H9 (cell line): ENCODE results near the gene CDH1. TPM values are rescaled to one million over a fixed set of nuclear protein-coding genes. Genes with fewer than 3 reads are reported as not detected.
A peak's percentile ranks its signal among the peaks of the same experiment; 100 is the strongest.

Source experiments
- DNase-seq: peaks from one replicate; pipeline ENCODE4 v3.0.0-alpha.2; 2017
- H2AFZ ChIP-seq: one replicate; pipeline ENCODE4 v1.6.1; 2013; ENCODE audit warnings: mild to moderate bottlenecking, low read length, control low read depth, moderate library complexity
- H2AK5ac ChIP-seq: 2 replicates; pipeline ENCODE4 v1.6.1; 2013; ENCODE audit warnings: low read length, control low read depth, mixed read lengths; ENCODE audit not compliant: insufficient read length
- H2BK120ac ChIP-seq: one replicate; pipeline ENCODE4 v1.6.1; 2013; ENCODE audit warnings: low read depth, mild to moderate bottlenecking, low read length, control low read depth, inconsistent platforms; ENCODE audit not compliant: poor library complexity, severe bottlenecking
- H2BK12ac ChIP-seq: 2 replicates; pipeline ENCODE4 v1.6.1; 2013; ENCODE audit warnings: low read length, control low read depth, mixed read lengths, low read depth; ENCODE audit not compliant: insufficient read length
- H2BK15ac ChIP-seq: 2 replicates; pipeline ENCODE4 v1.6.1; 2013; ENCODE audit warnings: low read depth, low read length, control low read depth
- H2BK20ac ChIP-seq: one replicate; pipeline ENCODE4 v1.6.1; 2013; ENCODE audit warnings: low read depth, mild to moderate bottlenecking, low read length, control low read depth, inconsistent platforms; ENCODE audit not compliant: poor library complexity, severe bottlenecking
- H2BK5ac ChIP-seq: 2 replicates; pipeline ENCODE4 v1.6.1; 2013; ENCODE audit warnings: low read length, control low read depth, mixed read lengths; ENCODE audit not compliant: insufficient read length
- H3K14ac ChIP-seq: 2 replicates; pipeline ENCODE4 v1.6.1; 2013; ENCODE audit warnings: low read length, control low read depth; ENCODE audit not compliant: insufficient read depth
- H3K18ac ChIP-seq: 2 replicates; pipeline ENCODE4 v1.6.1; 2013; ENCODE audit warnings: low read depth, mild to moderate bottlenecking, mixed read lengths, low read length, control low read depth; ENCODE audit not compliant: insufficient read length
- H3K23ac ChIP-seq: 2 replicates; pipeline ENCODE4 v1.6.1; 2013; ENCODE audit warnings: low read length, control low read depth, mixed read lengths, low read depth; ENCODE audit not compliant: insufficient read length
- H3K23me2 ChIP-seq: 2 replicates; pipeline ENCODE4 v1.6.1; 2013; ENCODE audit warnings: low read depth, mild to moderate bottlenecking, mixed read lengths, low read length, control low read depth; ENCODE audit not compliant: insufficient read length, poor library complexity, severe bottlenecking
- H3K27ac ChIP-seq: 2 replicates; pipeline ENCODE4 v1.5.1; 2013; ENCODE audit warnings: low read length, control low read depth, mixed read lengths, low read depth; ENCODE audit not compliant: insufficient read length
- H3K27me3 ChIP-seq: 2 replicates; pipeline ENCODE4 v1.6.1; 2013; ENCODE audit warnings: low read length, control low read depth, inconsistent platforms; ENCODE audit not compliant: insufficient read depth
- H3K4ac ChIP-seq: 2 replicates; pipeline ENCODE4 v1.6.1; 2013; ENCODE audit warnings: low read depth, mild to moderate bottlenecking, control low read depth, inconsistent platforms, low read length, moderate library complexity
- H3K4me1 ChIP-seq: 2 replicates; pipeline ENCODE4 v1.6.1; 2013; ENCODE audit warnings: low read length, control low read depth, inconsistent platforms; ENCODE audit not compliant: insufficient read depth
- H3K4me2 ChIP-seq: 2 replicates; pipeline ENCODE4 v1.6.1; 2013; ENCODE audit warnings: low read length, control low read depth, mixed read lengths; ENCODE audit not compliant: insufficient read length, insufficient read depth
- H3K56ac ChIP-seq: 2 replicates; pipeline ENCODE4 v1.6.1; 2013; ENCODE audit warnings: low read depth, mild to moderate bottlenecking, mixed read lengths, low read length, control low read depth; ENCODE audit not compliant: insufficient read length
- H3K79me1 ChIP-seq: 2 replicates; pipeline ENCODE4 v1.6.1; 2013; ENCODE audit warnings: low read depth, mild to moderate bottlenecking, moderate library complexity, low read length, control low read depth, inconsistent platforms; ENCODE audit not compliant: insufficient read depth, poor library complexity, severe bottlenecking
- H3K79me2 ChIP-seq: 2 replicates; pipeline ENCODE4 v1.6.1; 2013; ENCODE audit warnings: low read length, control low read depth, inconsistent platforms; ENCODE audit not compliant: insufficient read depth
- H3K9ac ChIP-seq: 2 replicates; pipeline ENCODE4 v1.6.1; 2013; ENCODE audit warnings: low read length, control low read depth, mixed read lengths; ENCODE audit not compliant: insufficient read length; ENCODE audit errors: extremely low read depth
- H3K9me3 ChIP-seq: one replicate; pipeline ENCODE4 v1.6.1; 2013; ENCODE audit warnings: low read depth, low read length, inconsistent platforms; ENCODE audit not compliant: control insufficient read depth
- H3T11ph ChIP-seq: one replicate; pipeline ENCODE4 v1.6.1; 2013; ENCODE audit warnings: mild to moderate bottlenecking, low read length, control low read depth, inconsistent platforms
- H4K20me1 ChIP-seq: one replicate; pipeline ENCODE4 v1.6.1; 2013; ENCODE audit not compliant: control insufficient read depth, insufficient read length, insufficient read depth
- H4K5ac ChIP-seq: 2 replicates; pipeline ENCODE4 v1.6.1; 2013; ENCODE audit warnings: low read depth, mild to moderate bottlenecking, mixed read lengths, low read length, control low read depth; ENCODE audit not compliant: insufficient read length
- H4K8ac ChIP-seq: replicated peaks from 2 replicates; pipeline ENCODE4 v1.6.1; 2013; ENCODE audit warnings: low read length, control low read depth, mixed read lengths, low read depth; ENCODE audit not compliant: insufficient read length
- H4K91ac ChIP-seq: 2 replicates; pipeline ENCODE4 v1.6.1; 2013; ENCODE audit warnings: low read depth, mild to moderate bottlenecking, moderate library complexity, mixed read lengths, low read length, control low read depth; ENCODE audit not compliant: insufficient read length
- H3K27ac Mint-ChIP-seq, 3 experiments: 2 replicates in 2 of 3; 3 replicates in 1 of 3; pipeline ENCODE4 v1.8.0; 2020 to 2021; ENCODE audit warnings: mixed read lengths in 3 of 3, mild to moderate bottlenecking in 1 of 3, moderate library complexity in 1 of 3
- H3K27me3 Mint-ChIP-seq: 2 replicates; pipeline ENCODE4 v1.8.0; 2021; ENCODE audit warnings: low read depth, mild to moderate bottlenecking, moderate library complexity, mixed read lengths
- H3K36me3 Mint-ChIP-seq, 3 experiments: 2 replicates in 2 of 3; 3 replicates in 1 of 3; pipeline ENCODE4 v1.8.0; 2020 to 2021; ENCODE audit warnings: low read depth in 3 of 3, mixed read lengths in 3 of 3; ENCODE audit not compliant: insufficient read depth in 1 of 3
- H3K4me1 Mint-ChIP-seq, 2 experiments: 2 replicates each; pipeline ENCODE4 v1.8.0; 2020; ENCODE audit warnings: mixed read lengths in 2 of 2
- H3K4me3 Mint-ChIP-seq, 2 experiments: 2 replicates in 1 of 2; 3 replicates in 1 of 2; pipeline ENCODE4 v1.8.0; 2020 to 2021; ENCODE audit warnings: mild to moderate bottlenecking in 2 of 2, mixed read lengths in 2 of 2, moderate library complexity in 1 of 2
- H3K9me3 Mint-ChIP-seq, 2 experiments: 2 replicates in 1 of 2; 3 replicates in 1 of 2; pipeline ENCODE4 v1.8.0; 2020; ENCODE audit warnings: mild to moderate bottlenecking in 2 of 2, mixed read lengths in 2 of 2, moderate library complexity in 1 of 2
- WGBS: extraction: QIAGEN DNeasy Blood & Tissue Kit; methylation state at CpG from one replicate; pipeline ENCODE4 v1.1.7; 2013; ENCODE audit warnings: missing lambda C conversion rate, low lambda C conversion rate, mixed read lengths; ENCODE audit not compliant: insufficient read length; ENCODE audit errors: extremely low coverage; 5-methylcytosine and 5-hydroxymethylcytosine counted together
- total RNA-seq: library from RNA; stranded (reverse); gene quantifications from 2 replicates; pipeline ENCODE4 v1.2.1, GENCODE V29; 2021
- TF ChIP-seq, protein P1 (sequence below): fragments of 200-600 bp; sonication (generic); conservative IDR thresholded peaks from 3 replicates; pipeline ENCODE4 v1.8.0; 2021; ENCODE audit warnings: antibody characterized with exemption, mild to moderate bottlenecking

The CDH1 gene
- total RNA-seq, 1 experiment from 2014 or later, result 237 TPM

- TF ChIP-seq, protein P1, sequence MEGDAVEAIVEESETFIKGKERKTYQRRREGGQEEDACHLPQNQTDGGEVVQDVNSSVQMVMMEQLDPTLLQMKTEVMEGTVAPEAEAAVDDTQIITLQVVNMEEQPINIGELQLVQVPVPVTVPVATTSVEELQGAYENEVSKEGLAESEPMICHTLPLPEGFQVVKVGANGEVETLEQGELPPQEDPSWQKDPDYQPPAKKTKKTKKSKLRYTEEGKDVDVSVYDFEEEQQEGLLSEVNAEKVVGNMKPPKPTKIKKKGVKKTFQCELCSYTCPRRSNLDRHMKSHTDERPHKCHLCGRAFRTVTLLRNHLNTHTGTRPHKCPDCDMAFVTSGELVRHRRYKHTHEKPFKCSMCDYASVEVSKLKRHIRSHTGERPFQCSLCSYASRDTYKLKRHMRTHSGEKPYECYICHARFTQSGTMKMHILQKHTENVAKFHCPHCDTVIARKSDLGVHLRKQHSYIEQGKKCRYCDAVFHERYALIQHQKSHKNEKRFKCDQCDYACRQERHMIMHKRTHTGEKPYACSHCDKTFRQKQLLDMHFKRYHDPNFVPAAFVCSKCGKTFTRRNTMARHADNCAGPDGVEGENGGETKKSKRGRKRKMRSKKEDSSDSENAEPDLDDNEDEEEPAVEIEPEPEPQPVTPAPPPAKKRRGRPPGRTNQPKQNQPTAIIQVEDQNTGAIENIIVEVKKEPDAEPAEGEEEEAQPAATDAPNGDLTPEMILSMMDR, result no peak
- H2BK12ac ChIP-seq, result no peak overlapping the region
- H3K56ac ChIP-seq, result no peak overlapping the region
- H3K27ac ChIP-seq, result no peak overlapping the region
- H4K5ac ChIP-seq, result no peak overlapping the region
- H2BK15ac ChIP-seq, result no peak overlapping the region
- no peak overlapping the region for H2AK5ac ChIP-seq
- H4K8ac ChIP-seq, result no peak overlapping the region
- H3K9ac ChIP-seq, result no peak overlapping the region
- no peaks in the 10 kb centered on the region for H3K9me3 Mint-ChIP-seq
- no peaks in the 10 kb centered on the region; a peak in 1 of 7 replicates for H3K36me3 Mint-ChIP-seq
- peaks cover 8 to 10% of the 10 kb centered on the region in 2 experiments for H3K4me1 Mint-ChIP-seq
- H2AFZ ChIP-seq, result no peak overlapping the region
- no peak overlapping the region for H2BK20ac ChIP-seq
- H3K9me3 ChIP-seq, result no peaks in the 10 kb centered on the region
- no peaks in the 10 kb centered on the region for H3K79me2 ChIP-seq
- H4K20me1 ChIP-seq, result no peaks in the 10 kb centered on the region
- no CpG with 5 or more reads among the region's 9 CpGs for WGBS
- no peak overlapping the region for H2BK5ac ChIP-seq
- no peaks in the 10 kb centered on the region for H3K79me1 ChIP-seq
- peaks cover 4% of the 10 kb centered on the region for H3K23me2 ChIP-seq
- no peak overlapping the region for H3K14ac ChIP-seq
- no peaks in the 10 kb centered on the region for H3K27me3 Mint-ChIP-seq
- no peak overlapping the region for H2BK120ac ChIP-seq
- H3T11ph ChIP-seq, result no peak overlapping the region
- no peak overlapping the region for H3K4ac ChIP-seq
- H3K18ac ChIP-seq, result no peak overlapping the region
- no peaks in the 10 kb centered on the region for H3K27me3 ChIP-seq
- no peak for DNase-seq
- no peak overlapping the region for H3K23ac ChIP-seq
- H3K4me1 ChIP-seq, result no peaks in the 10 kb centered on the region
- H3K4me3 Mint-ChIP-seq, result no peak overlapping the region
- H3K27ac Mint-ChIP-seq, result peak overlapping the region in 1 of 3 experiments; percentile 70; a peak in 1 of 7 replicates
- no peak overlapping the region for H3K4me2 ChIP-seq
- H4K91ac ChIP-seq, result no peak overlapping the region
Observed at GRCh38 chr16:68848786-68849185, 111.7 kb downstream of the CDH1 start.
